Epithelial cell of esophagus (primary cell): ENCODE data around the gene SPTBN4.
"Not testable (repeated sequence)": the region's sequence is repeated elsewhere in the genome, so short reads cannot be mapped to it uniquely, and the experiment has no call there.

Experiments
- DNase-seq: peaks from one replicate; pipeline ENCODE4 v3.0.0; 2010; ENCODE audit warnings: low read depth
- H3K4me3 ChIP-seq: 2 replicates; pipeline ENCODE4 v1.5.1; 2011; ENCODE audit warnings: mild to moderate bottlenecking, low read length, control low read depth
- CTCF ChIP-seq: IDR thresholded peaks from 2 replicates; pipeline ENCODE4 v1.5.1; 2011; ENCODE audit warnings: low read depth, mild to moderate bottlenecking, low read length, control low read depth, inconsistent platforms; ENCODE audit not compliant: insufficient read depth; ENCODE audit errors: missing control alignments

The SPTBN4 gene

GRCh38 chr19:40620161-40620485, 153.3 kb downstream of the SPTBN4 start:
- no peak overlapping the region for H3K4me3 ChIP-seq
- no peak for DNase-seq
- no peak for TF ChIP-seq CTCF

GRCh38 chr19:40621283-40621682, 154.5 kb downstream of the SPTBN4 start:
- no peak for TF ChIP-seq CTCF
- DNase-seq = no peak
- no peak overlapping the region for H3K4me3 ChIP-seq

GRCh38 chr19:40621966-40622772, 155.4 kb downstream of the SPTBN4 start:
- DNase-seq = no peak
- H3K4me3 ChIP-seq = no peak overlapping the region
- TF ChIP-seq CTCF = no peak

DNA sequence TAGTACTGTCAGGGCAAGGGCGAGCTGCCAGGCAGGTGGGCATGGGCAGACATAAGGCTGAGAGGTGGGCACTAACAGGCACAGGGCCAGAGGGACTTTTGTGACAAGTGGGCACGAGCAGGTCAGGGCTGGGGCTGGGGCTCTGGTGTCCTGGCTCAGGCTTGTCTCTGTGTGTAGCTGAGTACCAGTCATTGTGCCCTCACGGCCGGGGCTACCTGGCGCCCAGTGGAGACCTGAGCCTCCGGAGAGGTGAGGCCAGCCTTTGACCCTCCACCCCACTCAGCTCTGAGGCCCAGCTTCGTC, 155.9 kb downstream of the SPTBN4 start:
- no peak overlapping the region for H3K4me3 ChIP-seq
- DNase-seq = no peak
- no peak for TF ChIP-seq CTCF

GRCh38 chr19:40623403-40624251, 156.8 kb downstream of the SPTBN4 start:
- DNase-seq = peak; percentile 86
- H3K4me3 ChIP-seq = no peak overlapping the region
- TF ChIP-seq CTCF = no peak

GRCh38 chr19:40624369-40625153, 157.8 kb downstream of the SPTBN4 start:
- DNase-seq, H3K4me3 ChIP-seq: not testable (repeated sequence)

DNA sequence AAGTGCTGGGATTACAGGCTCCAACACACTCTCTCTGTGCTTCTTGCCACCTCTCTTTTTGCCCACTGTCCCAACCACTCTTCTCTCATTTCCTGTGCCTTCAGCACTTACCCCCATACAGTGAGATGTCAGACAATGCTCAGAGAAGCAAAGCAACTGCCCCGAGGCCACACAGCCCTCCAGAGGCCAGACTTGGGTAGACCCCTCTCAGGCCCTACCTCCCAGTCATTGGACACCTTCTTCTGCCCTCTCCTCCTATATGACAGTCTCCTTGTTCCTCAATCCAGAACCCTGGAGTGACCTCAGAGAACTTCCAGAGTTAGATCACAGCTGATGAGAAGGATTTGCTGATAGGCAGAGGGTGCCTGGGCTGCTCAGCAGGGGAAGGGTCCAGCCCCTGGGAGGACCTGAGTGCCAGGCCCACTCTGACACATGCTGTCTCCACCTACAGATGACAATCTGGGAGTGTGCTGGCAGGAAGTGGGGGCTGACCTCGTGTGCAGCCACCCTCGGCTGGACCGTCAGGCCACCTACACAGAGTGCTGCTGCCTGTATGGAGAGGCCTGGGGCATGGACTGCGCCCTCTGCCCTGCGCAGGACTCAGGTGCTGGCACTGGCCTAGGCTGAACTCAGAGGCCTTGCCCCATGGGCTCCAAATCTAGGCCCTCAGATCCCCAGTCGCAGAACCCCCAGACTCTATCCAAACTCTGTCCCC, 158.8 kb downstream of the SPTBN4 start:
- no peak for DNase-seq
- no peak for TF ChIP-seq CTCF
- no peak overlapping the region for H3K4me3 ChIP-seq
